ENCODE measurements around the gene NBPF4. TPM values are rescaled to one million over a fixed set of nuclear protein-coding genes. Genes with fewer than 3 reads are reported as not detected.

NBPF4 gene
- polyA plus RNA-seq, 1 donor (not counting 4 experiments of a cell fraction or from before 2014, with no cell fraction given), result not detected

- Histone ChIP-seq H3K27me3 (ENCODE audit: control insufficient read depth, extremely low read depth, insufficient read depth, low read length) (no peaks in the 10 kb centered on the region), H3K79me2 (ENCODE audit: control insufficient read depth, insufficient read depth, low read length) (peaks cover 90% of the 10 kb centered on the region), H4K20me1 (ENCODE audit: control insufficient read depth, extremely low read depth, insufficient read depth, low read length) (no peaks in the 10 kb centered on the region), H3K9ac (ENCODE audit: control insufficient read depth, extremely low read depth, insufficient read depth, low read length) (no peak overlapping the region), H3K9me1 (ENCODE audit: control insufficient read depth, extremely low read depth, insufficient read depth, low read length) (no peaks in the 10 kb centered on the region), H3K27ac (ENCODE audit: control insufficient read depth, insufficient read depth, low read length) (no peak overlapping the region), H3K4me1 (ENCODE audit: control insufficient read depth, extremely low read depth, insufficient read depth, low read length) (no peaks in the 10 kb centered on the region), H3K36me3 (ENCODE audit: control insufficient read depth in 2 of 2, extremely low read depth in 1 of 2, insufficient read depth in 2 of 2, low read length in 2 of 2) (peaks cover under 1 to 11% of the 10 kb centered on the region in 2 experiments), H3K9me3 (ENCODE audit: control insufficient read depth, low read depth, low read length) (no peaks in the 10 kb centered on the region), H3K4me2 (ENCODE audit: control insufficient read depth, extremely low read depth, insufficient read depth, low read depth, low read length) (no peak overlapping the region), H3K4me3 (ENCODE audit: control insufficient read depth in 2 of 3, extremely low read depth in 1 of 3, insufficient read depth in 2 of 3, low read depth in 1 of 3, low read length in 3 of 3) (no peak overlapping the region), H2AFZ (ENCODE audit: control insufficient read depth, low read length) (no peak overlapping the region)
- DNase-seq (ENCODE audit: low read depth, low spot score), result no peak
- TF ChIP-seq EZH2 (IDR thresholded peaks at IDR 0.05; ENCODE audit: low read length) (no peak), CTCF (optimal IDR thresholded peaks at IDR 0.05 in 1 of 3, IDR thresholded peaks at IDR 0.05 in 1 of 3, conservative IDR thresholded peaks at IDR 0.05 in 1 of 3; ENCODE audit: extremely low read depth in 1 of 3, insufficient read depth in 2 of 3, low read length in 3 of 3) (no peak)
- dilution Hi-C loops (cut with MboI; ENCODE audit: extremely low pct_ligation_motif_present, low sequenced_read_pairs), result no loop called here
- no peak for FAIRE-seq
Measured at GRCh38 chr1:108192581-108192980, 51.3 kb downstream of the NBPF4 start.

- Histone ChIP-seq H3K4me2 (ENCODE audit: control insufficient read depth, extremely low read depth, insufficient read depth, low read depth, low read length) (no peak overlapping the region), H3K9me3 (ENCODE audit: control insufficient read depth, low read depth, low read length) (no peaks in the 10 kb centered on the region), H3K4me3 (ENCODE audit: control insufficient read depth in 2 of 3, extremely low read depth in 1 of 3, insufficient read depth in 2 of 3, low read depth in 1 of 3, low read length in 3 of 3) (no peak overlapping the region), H2AFZ (ENCODE audit: control insufficient read depth, low read length) (no peak overlapping the region), H3K27me3 (ENCODE audit: control insufficient read depth, extremely low read depth, insufficient read depth, low read length) (no peaks in the 10 kb centered on the region), H3K9ac (ENCODE audit: control insufficient read depth, extremely low read depth, insufficient read depth, low read length) (no peak overlapping the region), H3K27ac (ENCODE audit: control insufficient read depth, insufficient read depth, low read length) (no peak overlapping the region), H3K9me1 (ENCODE audit: control insufficient read depth, extremely low read depth, insufficient read depth, low read length) (no peaks in the 10 kb centered on the region), H3K36me3 (ENCODE audit: control insufficient read depth in 2 of 2, extremely low read depth in 1 of 2, insufficient read depth in 2 of 2, low read length in 2 of 2) (peaks cover 0 to 5% of the 10 kb centered on the region in 2 experiments), H3K79me2 (ENCODE audit: control insufficient read depth, insufficient read depth, low read length) (peaks cover 89% of the 10 kb centered on the region), H3K4me1 (ENCODE audit: control insufficient read depth, extremely low read depth, insufficient read depth, low read length) (no peaks in the 10 kb centered on the region), H4K20me1 (ENCODE audit: control insufficient read depth, extremely low read depth, insufficient read depth, low read length) (no peaks in the 10 kb centered on the region)
- no peak for DNase-seq (ENCODE audit: low read depth, low spot score)
- FAIRE-seq, result no peak
- dilution Hi-C loops (cut with MboI; ENCODE audit: extremely low pct_ligation_motif_present, low sequenced_read_pairs), result no loop called here
- no peak for TF ChIP-seq EZH2 (IDR thresholded peaks at IDR 0.05; ENCODE audit: low read length)
- no peak for TF ChIP-seq CTCF (optimal IDR thresholded peaks at IDR 0.05 in 1 of 3, IDR thresholded peaks at IDR 0.05 in 1 of 3, conservative IDR thresholded peaks at IDR 0.05 in 1 of 3; ENCODE audit: extremely low read depth in 1 of 3, insufficient read depth in 2 of 3, low read length in 3 of 3)
Measured at GRCh38 chr1:108190686-108191416, 53.0 kb downstream of the NBPF4 start.

All from keratinocyte (primary cell).